SK-N-MC (cell line): ENCODE measurements around the gene FMN2.

Experiments used
- EZH2 ChIP-seq: fragments of 200-600 bp; sonication (generic); IDR thresholded peaks from one replicate; pipeline ENCODE4 v1.6.1; 2017; ENCODE audit warnings: antibody characterized with exemption
- POLR2AphosphoS5 ChIP-seq: IDR thresholded peaks from 2 replicates; pipeline ENCODE4 v1.6.1; 2012; ENCODE audit warnings: mild to moderate bottlenecking, low read depth, low read length, borderline replicate concordance

GRCh38 chr1:240198376-240198775 lies 106.7 kb downstream of the FMN2 start:
- TF ChIP-seq EZH2 (no peak), POLR2AphosphoS5 (no peak)
